GM23338 (cell line): ENCODE measurements around the gene CIAO1. TPM values are rescaled to one million over a fixed set of nuclear protein-coding genes. Genes with fewer than 3 reads are reported as not detected.

ENCODE experiments used
- ATAC-seq: fragments of 200-7000 bp; cut with Tn5 transposase; 3 replicates; pipeline ENCODE4 v1.9.1; 2020
- DNase-seq: peaks from one replicate; pipeline ENCODE4 v3.0.0-alpha.2; 2015; ENCODE audit warnings: low spot score
- H2AFZ ChIP-seq: fragments of 200-600 bp; sonication (generic); 2 replicates; pipeline ENCODE4 v1.8.0; 2016; ENCODE audit warnings: antibody characterized with exemption, mild to moderate bottlenecking, moderate library complexity
- H3F3A ChIP-seq: fragments of 200-600 bp; sonication (generic); replicated peaks from 2 replicates; pipeline ENCODE4 v1.8.0; 2017; ENCODE audit warnings: antibody characterized with exemption, mixed run types, low read depth
- H3K27ac ChIP-seq: fragments of 200-600 bp; sonication (generic); 2 replicates; pipeline ENCODE4 v1.6.1; 2016; ENCODE audit warnings: low read depth
- H3K27me3 ChIP-seq: fragments of 200-600 bp; sonication (generic); 2 replicates; pipeline ENCODE4 v1.8.0; 2016; ENCODE audit warnings: mild to moderate bottlenecking, mixed run types, moderate library complexity; ENCODE audit not compliant: insufficient read depth
- H3K36me3 ChIP-seq: fragments of 200-600 bp; sonication (generic); 2 replicates; pipeline ENCODE4 v1.8.0; 2016; ENCODE audit warnings: mild to moderate bottlenecking; ENCODE audit not compliant: insufficient read depth
- H3K4me1 ChIP-seq: fragments of 200-600 bp; sonication (generic); 2 replicates; pipeline ENCODE4 v1.8.0; 2016; ENCODE audit warnings: mild to moderate bottlenecking, moderate library complexity; ENCODE audit not compliant: insufficient read depth
- H3K4me2 ChIP-seq: fragments of 200-600 bp; sonication (generic); 2 replicates; pipeline ENCODE4 v1.7.1; 2017; ENCODE audit warnings: mixed run types
- H3K4me3 ChIP-seq: fragments of 200-600 bp; sonication (generic); 2 replicates; pipeline ENCODE4 v1.6.1; 2016; ENCODE audit warnings: mixed run types
- H3K79me2 ChIP-seq: fragments of 200-600 bp; sonication (generic); replicated peaks from 2 replicates; pipeline ENCODE4 v1.8.0; 2017; ENCODE audit warnings: mild to moderate bottlenecking; ENCODE audit not compliant: insufficient read depth
- H3K9me2 ChIP-seq: fragments of 200-600 bp; sonication (generic); 2 replicates; pipeline ENCODE4 v1.8.0; 2017; ENCODE audit not compliant: insufficient read depth
- H4K20me1 ChIP-seq: fragments of 200-600 bp; sonication (generic); replicated peaks from 2 replicates; pipeline ENCODE4 v1.8.0; 2017; ENCODE audit warnings: mild to moderate bottlenecking; ENCODE audit not compliant: insufficient read depth
- H3K27ac Mint-ChIP-seq: 2 replicates; pipeline ENCODE4 v1.8.0; 2020; ENCODE audit warnings: inconsistent platforms, mild to moderate bottlenecking, moderate library complexity, mixed read lengths
- H3K27me3 Mint-ChIP-seq: 3 replicates; pipeline ENCODE4 v1.8.0; 2022; ENCODE audit warnings: low read depth, mild to moderate bottlenecking, moderate library complexity, mixed read lengths, inconsistent platforms; ENCODE audit not compliant: insufficient read depth, poor library complexity
- H3K36me3 Mint-ChIP-seq: 3 replicates; pipeline ENCODE4 v1.8.0; 2021; ENCODE audit warnings: low read depth, mild to moderate bottlenecking, inconsistent platforms, moderate library complexity, mixed read lengths
- H3K4me1 Mint-ChIP-seq: 3 replicates; pipeline ENCODE4 v1.8.0; 2020; ENCODE audit warnings: mild to moderate bottlenecking, inconsistent platforms, mixed read lengths
- H3K4me3 Mint-ChIP-seq: 3 replicates; pipeline ENCODE4 v1.8.0; 2021; ENCODE audit warnings: moderate library complexity, mild to moderate bottlenecking, inconsistent platforms, mixed read lengths
- H3K9me3 Mint-ChIP-seq: 3 replicates; pipeline ENCODE4 v1.8.0; 2020; ENCODE audit warnings: moderate library complexity, mild to moderate bottlenecking, inconsistent platforms, mixed read lengths
- CREB1 ChIP-seq: fragments of 250-450 bp; sonication (Bioruptor Pico); IDR thresholded peaks from 2 replicates; pipeline ENCODE4 v1.5.0; 2020; ENCODE audit warnings: low read depth, mild to moderate bottlenecking, moderate library complexity
- CTCF ChIP-seq, 2 experiments: fragments of 200-600 bp in 1 of 2; sonication (generic) in 1 of 2; conservative IDR thresholded peaks; 2 replicates each; pipeline versions ENCODE4 v1.5.1 to v1.6.1; 2016 to 2017; ENCODE audit warnings: antibody characterized with exemption in 2 of 2, low read depth in 2 of 2, mild to moderate bottlenecking in 2 of 2, moderate library complexity in 1 of 2
- ETS1 ChIP-seq: IDR thresholded peaks from 2 replicates; pipeline ENCODE4 v1.6.1; 2016; ENCODE audit warnings: antibody characterized with exemption
- EZH2phosphoT487 ChIP-seq: fragments of 200-600 bp; sonication (generic); IDR thresholded peaks from one replicate; pipeline ENCODE4 v1.8.1; 2018; ENCODE audit warnings: antibody characterized with exemption; ENCODE audit not compliant: unreplicated experiment
- JUNB ChIP-seq: IDR thresholded peaks from one replicate; pipeline ENCODE4 v1.6.1; 2016; ENCODE audit warnings: antibody characterized with exemption; ENCODE audit not compliant: unreplicated experiment
- NANOG ChIP-seq: IDR thresholded peaks from 2 replicates; pipeline ENCODE4 v1.6.1; 2016; ENCODE audit warnings: antibody characterized with exemption, borderline replicate concordance
- REST ChIP-seq: IDR thresholded peaks from one replicate; pipeline ENCODE4 v1.6.1; 2018; ENCODE audit warnings: antibody characterized with exemption; ENCODE audit not compliant: unreplicated experiment
- STAT1 ChIP-seq: IDR thresholded peaks from one replicate; pipeline ENCODE4 v1.6.1; 2016; ENCODE audit warnings: antibody characterized with exemption; ENCODE audit not compliant: unreplicated experiment
- ZNF114 ChIP-seq: fragments of 250-450 bp; sonication (Bioruptor Pico); IDR thresholded peaks from 2 replicates; pipeline ENCODE4 v1.5.0; 2020; ENCODE audit warnings: mild to moderate bottlenecking, moderate library complexity
- ZNF331 ChIP-seq: fragments of 250-450 bp; sonication (Bioruptor Pico); IDR thresholded peaks from 2 replicates; pipeline ENCODE4 v1.5.0; 2020; ENCODE audit warnings: low read depth, mild to moderate bottlenecking, moderate library complexity
- polyA plus RNA-seq: library from polyadenylated mRNA; unstranded; fragments of >200 nt; fragmentation: Nextera tagmentation; extraction: Ambion mirVana; gene quantifications from 2 replicates; pipeline ENCODE4 v1.2.1, GENCODE V29; 2016
- total RNA-seq: library from RNA; depleted of rRNA; stranded (reverse); fragments of >200 nt; shearing (Covaris generic); gene quantifications from 2 replicates; pipeline ENCODE4 v1.2.3, GENCODE V29; 2014

The CIAO1 gene
- total and polyA plus RNA-seq, 2 experiments from 2014 or later, result 48.8 to 119 TPM

GRCh38 chr2:96264656-96265348 is 1.2 kb upstream of the CIAO1 start:
- H3K27me3 Mint-ChIP-seq, result peaks cover 12% of the 10 kb centered on the region
- peak; percentile 50 for DNase-seq
- Histone ChIP-seq H3K27me3 (no peaks in the 10 kb centered on the region), H3K79me2 (peaks cover 55% of the 10 kb centered on the region), H3K4me2 (peak overlapping the region; percentile 93), H2AFZ (no peak overlapping the region), H4K20me1 (peaks cover 48% of the 10 kb centered on the region), H3F3A (peaks cover 10% of the 10 kb centered on the region), H3K9me2 (no peaks in the 10 kb centered on the region), H3K4me1 (peaks cover 10% of the 10 kb centered on the region; the same call in 1 of the 2 replicates), H3K4me3 (peak overlapping the region; percentile 100), H3K36me3 (peaks cover 17% of the 10 kb centered on the region), H3K27ac (no peak overlapping the region)
- TF ChIP-seq EZH2phosphoT487 (no peak), NANOG (no peak), CTCF (conservative IDR thresholded peaks at IDR 0.05; ENCODE audit: low read depth in 2 of 2) (peak; percentile 45 to 46), ZNF114 (no peak)
- no peak overlapping the region for H3K27ac Mint-ChIP-seq
- peak overlapping the region; percentile 73 for H3K4me3 Mint-ChIP-seq
- peaks cover 27% of the 10 kb centered on the region for H3K4me1 Mint-ChIP-seq
- H3K9me3 Mint-ChIP-seq, result no peaks in the 10 kb centered on the region; the same call in 2 of the 3 replicates
- peaks cover 29% of the 10 kb centered on the region for H3K36me3 Mint-ChIP-seq
- ATAC-seq, result peak; percentile 2

GRCh38 chr2:96265349-96265839 is 631 bp upstream of the CIAO1 start:
- ATAC-seq, result peak; percentile 31
- peaks cover 15% of the 10 kb centered on the region for H3K36me3 ChIP-seq
- peaks cover 42% of the 10 kb centered on the region for H4K20me1 ChIP-seq
- peaks cover 12% of the 10 kb centered on the region for H3K27me3 Mint-ChIP-seq
- peak; percentile 66 for DNase-seq
- no peak overlapping the region; the same call in 1 of the 2 replicates for H3K27ac Mint-ChIP-seq
- H3K27me3 ChIP-seq, result no peaks in the 10 kb centered on the region
- TF ChIP-seq CREB1 (CRISPR knock-in tag) (no peak), REST (no peak), ZNF331 (CRISPR knock-in tag) (no peak), CTCF (conservative IDR thresholded peaks at IDR 0.05; ENCODE audit: low read depth in 2 of 2) (no peak), ETS1 (no peak), STAT1 (no peak), EZH2phosphoT487 (no peak), JUNB (no peak)
- peak overlapping the region; percentile 83; the same call in 1 of the 2 replicates for H2AFZ ChIP-seq
- no peak overlapping the region for H3K27ac ChIP-seq
- H3K4me2 ChIP-seq, result peak overlapping the region; percentile 93
- H3K4me1 Mint-ChIP-seq, result peaks cover 24% of the 10 kb centered on the region
- peaks cover 10% of the 10 kb centered on the region for H3F3A ChIP-seq
- peaks cover 10% of the 10 kb centered on the region; the same call in 1 of the 2 replicates for H3K4me1 ChIP-seq
- H3K36me3 Mint-ChIP-seq, result peaks cover 31% of the 10 kb centered on the region
- H3K4me3 ChIP-seq, result peak overlapping the region; percentile 100
- H3K9me3 Mint-ChIP-seq, result no peaks in the 10 kb centered on the region; the same call in 2 of the 3 replicates
- H3K9me2 ChIP-seq, result no peaks in the 10 kb centered on the region
- H3K79me2 ChIP-seq, result peaks cover 55% of the 10 kb centered on the region
- H3K4me3 Mint-ChIP-seq, result peak overlapping the region; percentile 100
